Measurements from ENCODE around the gene LOX.

The LOX gene

DNA sequence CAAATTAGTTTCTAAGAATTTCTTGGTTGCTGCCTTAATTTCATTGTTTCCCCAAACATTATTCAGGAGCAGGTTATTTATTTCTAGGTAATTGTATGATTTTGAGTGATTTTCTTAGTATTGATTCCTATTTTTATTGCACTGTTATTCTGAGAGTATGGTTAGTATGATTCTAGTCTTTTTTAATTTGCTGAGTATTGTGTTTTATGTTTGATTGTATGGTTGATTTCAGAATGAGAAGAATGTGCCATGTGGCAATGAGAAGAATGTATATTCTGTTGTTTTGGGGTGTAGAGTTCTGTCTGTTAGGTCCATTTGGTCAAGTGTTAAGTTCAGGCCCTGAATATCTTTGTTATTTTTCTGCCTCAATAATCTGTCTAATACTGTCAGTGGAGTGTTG, 27.1 kb downstream of the LOX start:
- peaks cover 2% of the 10 kb centered on the region for H3K4me1 Mint-ChIP-seq
- no peaks in the 10 kb centered on the region for H3K9me3 Mint-ChIP-seq
- DNase-seq: no peak
- ATAC-seq: no peak
- peaks cover 33% of the 10 kb centered on the region for H3K36me3 Mint-ChIP-seq (ENCODE audit: low read depth)
- no peak overlapping the region for H3K4me3 Mint-ChIP-seq
- no peaks in the 10 kb centered on the region for H3K27me3 Mint-ChIP-seq
- H3K27ac Mint-ChIP-seq: no peak overlapping the region

DNA sequence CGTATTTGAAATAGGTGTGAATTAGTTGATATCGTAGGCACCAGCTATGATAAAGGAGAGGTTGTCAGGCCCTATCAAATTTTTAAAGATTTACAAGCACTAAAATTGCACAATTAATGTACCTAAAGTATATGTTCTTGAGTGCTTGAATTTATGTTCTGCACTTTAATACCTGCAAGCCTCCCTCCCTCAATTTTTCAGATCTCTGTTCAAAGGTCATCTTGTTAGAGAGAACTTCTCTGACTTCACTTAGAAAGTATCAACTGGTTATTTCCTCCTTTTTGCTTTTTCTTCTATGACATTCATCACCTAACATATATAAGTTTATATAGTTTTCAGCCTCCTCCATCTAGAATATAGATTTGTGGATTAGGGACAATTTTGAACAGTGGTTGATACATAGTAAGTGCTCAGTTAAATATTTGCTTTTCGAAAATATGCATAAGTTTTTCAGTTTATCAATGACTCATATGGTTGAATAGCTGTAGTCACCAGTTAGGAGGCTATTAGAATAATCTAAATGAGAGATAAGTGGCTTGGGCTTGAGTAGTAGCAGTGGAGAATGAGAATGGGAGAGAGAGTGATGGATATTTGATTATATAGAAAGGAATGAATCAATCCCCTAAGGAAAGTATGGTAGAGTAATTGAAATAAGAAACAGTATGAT, 37.3 kb downstream of the LOX start:
- H3K4me1 Mint-ChIP-seq: no peaks in the 10 kb centered on the region
- ATAC-seq: no peak
- H3K9me3 Mint-ChIP-seq: peaks cover 10% of the 10 kb centered on the region
- no peak for DNase-seq
- peaks cover 20% of the 10 kb centered on the region for H3K36me3 Mint-ChIP-seq (ENCODE audit: low read depth)
- no peak overlapping the region for H3K4me3 Mint-ChIP-seq
- no peak overlapping the region for H3K27ac Mint-ChIP-seq
- no peaks in the 10 kb centered on the region for H3K27me3 Mint-ChIP-seq

DNA sequence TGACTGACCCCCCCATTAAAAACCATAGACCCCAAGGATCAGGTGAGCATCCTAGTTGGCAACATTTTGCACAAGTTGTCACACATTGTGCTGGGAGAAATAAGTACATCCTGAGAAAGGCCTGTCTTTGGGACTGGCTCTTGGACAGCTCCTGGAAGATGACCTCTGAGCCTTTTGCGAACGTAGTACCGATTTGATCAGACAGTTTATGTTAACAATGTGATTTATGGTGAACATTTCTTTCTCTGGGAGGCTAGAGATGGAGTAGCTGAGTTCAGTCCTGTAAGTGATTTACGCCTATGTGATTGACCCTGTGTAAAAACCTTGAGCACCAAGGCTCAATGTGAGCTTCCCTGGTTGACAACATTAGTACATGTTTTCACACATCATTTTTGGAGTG, 41.7 kb downstream of the LOX start:
- H3K9me3 Mint-ChIP-seq: no peaks in the 10 kb centered on the region
- no peak overlapping the region for H3K27ac Mint-ChIP-seq
- no peak for DNase-seq
- H3K4me3 Mint-ChIP-seq: no peak overlapping the region
- H3K4me1 Mint-ChIP-seq: no peaks in the 10 kb centered on the region
- ATAC-seq: no peak
- H3K27me3 Mint-ChIP-seq: no peaks in the 10 kb centered on the region
- peaks cover 24% of the 10 kb centered on the region for H3K36me3 Mint-ChIP-seq (ENCODE audit: low read depth)

DNA sequence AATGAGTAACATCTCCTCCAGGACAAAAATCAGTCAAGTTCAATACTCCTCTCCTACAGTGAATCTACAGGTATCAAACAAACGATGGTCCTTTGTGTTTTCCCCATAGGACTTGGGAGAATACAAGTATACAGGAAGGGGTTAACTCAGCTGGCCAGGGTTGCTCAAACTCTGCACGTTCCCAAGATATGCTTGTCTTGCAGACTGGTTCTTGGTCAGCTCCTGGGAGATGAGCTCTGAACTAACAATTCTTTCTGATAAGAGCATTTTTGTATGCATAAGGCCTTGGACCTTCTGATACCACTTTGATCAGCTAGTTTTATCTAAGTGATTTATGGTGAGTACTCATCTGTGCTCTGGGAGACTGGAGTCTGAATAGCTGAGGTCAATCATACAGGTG, 42.1 kb downstream of the LOX start:
- no peaks in the 10 kb centered on the region for H3K9me3 Mint-ChIP-seq
- no peak for DNase-seq
- peaks cover 28% of the 10 kb centered on the region for H3K36me3 Mint-ChIP-seq (ENCODE audit: low read depth)
- H3K4me3 Mint-ChIP-seq: no peak overlapping the region
- ATAC-seq: no peak
- H3K4me1 Mint-ChIP-seq: no peaks in the 10 kb centered on the region
- H3K27me3 Mint-ChIP-seq: no peaks in the 10 kb centered on the region
- H3K27ac Mint-ChIP-seq: no peak overlapping the region

DNA sequence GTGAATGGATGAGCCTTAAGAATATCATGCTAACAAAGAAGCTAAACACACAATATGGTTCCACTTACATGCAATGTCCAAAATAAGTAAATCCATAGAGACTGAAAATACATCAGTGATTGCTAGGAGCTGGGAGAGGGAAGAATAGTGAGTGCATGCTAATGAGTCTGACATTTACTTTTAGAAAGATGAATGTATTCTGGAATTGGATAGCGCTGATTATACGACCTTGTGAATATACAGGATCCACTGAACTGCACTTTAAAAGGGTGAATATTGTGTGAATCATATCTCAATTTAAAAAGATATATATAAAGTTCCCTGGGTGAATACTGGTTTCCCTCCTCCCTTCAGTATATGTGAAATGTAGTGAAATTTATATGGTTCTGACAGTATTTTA, 46.2 kb downstream of the LOX start:
- ATAC-seq (no peak), DNase-seq (no peak)
- H3K27me3 Mint-ChIP-seq: no peaks in the 10 kb centered on the region
- H3K4me3 Mint-ChIP-seq: no peak overlapping the region
- no peaks in the 10 kb centered on the region for H3K4me1 Mint-ChIP-seq
- H3K27ac Mint-ChIP-seq: no peak overlapping the region
- no peaks in the 10 kb centered on the region for H3K9me3 Mint-ChIP-seq
- H3K36me3 Mint-ChIP-seq (ENCODE audit: low read depth): peaks cover 44% of the 10 kb centered on the region

DNA sequence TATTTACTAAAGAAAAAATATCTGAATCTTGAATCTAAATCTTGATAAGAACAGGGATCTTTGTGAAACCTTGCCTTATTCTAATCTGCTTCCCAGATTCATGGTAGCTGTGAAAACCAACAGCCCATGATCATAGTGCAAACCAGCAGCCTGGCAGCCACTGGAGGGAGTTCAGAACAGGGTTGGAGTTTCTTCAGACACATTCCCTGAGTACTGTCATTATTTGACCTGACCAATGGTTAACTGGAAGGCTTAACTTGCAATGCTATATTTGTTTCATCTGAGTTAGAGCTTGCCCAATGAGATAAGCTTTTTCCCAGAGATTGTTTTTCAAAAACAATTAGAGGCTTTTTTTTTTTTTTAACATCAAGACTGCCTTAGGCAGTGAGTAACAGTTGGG, 47.8 kb downstream of the LOX start:
- H3K4me3 Mint-ChIP-seq: no peak overlapping the region
- no peak overlapping the region for H3K27ac Mint-ChIP-seq
- no peaks in the 10 kb centered on the region for H3K27me3 Mint-ChIP-seq
- H3K4me1 Mint-ChIP-seq: no peaks in the 10 kb centered on the region
- no peak for ATAC-seq
- no peaks in the 10 kb centered on the region for H3K9me3 Mint-ChIP-seq
- DNase-seq: no peak
- H3K36me3 Mint-ChIP-seq (ENCODE audit: low read depth): peaks cover 55% of the 10 kb centered on the region

DNA sequence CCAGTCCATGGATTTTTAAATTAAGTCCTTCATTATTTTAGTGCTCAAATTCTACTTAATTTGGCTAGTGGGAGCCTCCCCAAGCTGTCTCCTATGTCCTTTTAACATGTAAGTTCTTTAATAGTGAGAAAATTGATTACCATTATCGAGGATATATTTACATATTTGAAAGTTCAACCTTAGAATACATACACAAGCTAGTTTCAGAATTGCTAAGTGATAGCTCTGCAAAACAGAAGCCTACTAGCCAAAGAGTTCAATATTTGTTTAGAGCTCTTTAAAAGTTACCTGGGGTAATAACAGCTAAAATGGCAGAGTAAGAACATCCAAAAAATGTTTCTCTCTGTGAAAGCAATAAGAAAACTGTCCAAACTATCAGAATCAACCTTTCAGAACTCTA, 48.2 kb downstream of the LOX start:
- H3K9me3 Mint-ChIP-seq: no peaks in the 10 kb centered on the region
- H3K27ac Mint-ChIP-seq: no peak overlapping the region
- H3K4me1 Mint-ChIP-seq: no peaks in the 10 kb centered on the region
- peaks cover 51% of the 10 kb centered on the region for H3K36me3 Mint-ChIP-seq (ENCODE audit: low read depth)
- no peak for ATAC-seq
- no peaks in the 10 kb centered on the region for H3K27me3 Mint-ChIP-seq
- no peak for DNase-seq
- H3K4me3 Mint-ChIP-seq: no peak overlapping the region

DNA sequence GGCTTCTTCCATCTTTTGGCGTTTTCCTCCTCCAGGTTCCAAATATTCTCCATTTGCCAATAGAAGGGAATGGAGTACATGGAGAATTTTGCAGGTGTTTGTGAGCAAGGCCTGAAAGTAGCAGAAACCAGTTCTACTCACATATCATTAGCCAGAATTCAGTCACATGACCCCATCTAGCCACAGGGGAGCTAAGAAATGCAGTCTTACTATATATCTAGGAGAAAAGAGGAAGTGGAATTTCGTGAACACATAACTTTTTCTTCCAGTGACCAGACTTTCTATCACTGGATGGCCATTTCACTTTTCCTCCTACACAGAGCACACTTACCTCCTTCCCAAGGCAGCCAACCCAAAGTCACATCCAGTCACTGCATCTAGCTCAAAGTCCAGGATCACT, 55.1 kb downstream of the LOX start:
- DNase-seq (no peak), ATAC-seq (no peak)
- H3K27me3 Mint-ChIP-seq: no peaks in the 10 kb centered on the region
- H3K4me1 Mint-ChIP-seq: peaks cover 8% of the 10 kb centered on the region
- no peak overlapping the region for H3K27ac Mint-ChIP-seq
- H3K36me3 Mint-ChIP-seq (ENCODE audit: low read depth): peaks cover 58% of the 10 kb centered on the region
- no peaks in the 10 kb centered on the region for H3K9me3 Mint-ChIP-seq
- H3K4me3 Mint-ChIP-seq: no peak overlapping the region

DNA sequence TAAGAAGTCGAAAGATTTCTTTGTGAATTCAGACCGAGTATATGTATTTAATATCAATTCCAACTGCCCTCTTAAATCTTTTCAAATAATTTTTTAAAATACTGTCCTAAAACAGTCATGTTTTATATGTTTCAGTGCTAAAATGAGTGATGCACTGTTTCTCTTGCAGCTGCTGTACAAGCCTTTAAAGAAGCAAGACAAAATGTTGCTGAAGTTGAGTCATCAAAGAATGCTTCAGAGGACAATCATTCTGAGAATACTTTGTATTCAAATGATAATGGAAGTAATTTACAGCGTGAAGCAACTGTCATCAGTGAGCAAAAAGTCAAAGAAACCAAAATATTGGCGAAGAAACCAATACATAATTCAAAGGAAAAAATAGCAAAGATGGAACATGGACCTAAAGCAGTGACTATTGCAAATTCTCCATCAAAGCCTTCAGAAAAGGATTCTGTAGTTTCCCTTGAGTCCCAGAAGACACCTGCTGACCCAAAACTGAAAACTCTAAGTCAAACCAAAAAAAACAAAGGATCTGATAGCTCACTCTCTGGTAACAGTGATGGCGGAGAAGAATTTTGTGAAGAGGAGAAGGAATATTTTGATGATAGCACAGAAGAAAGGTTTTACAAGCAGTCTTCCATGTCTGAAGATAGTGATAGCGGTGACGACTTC, 58.0 kb downstream of the LOX start:
- DNase-seq (no peak), ATAC-seq (peak; percentile 59)
- Mint-ChIP-seq H3K27me3 (no peaks in the 10 kb centered on the region), H3K36me3 (ENCODE audit: low read depth) (peaks cover 43% of the 10 kb centered on the region), H3K4me3 (no peak overlapping the region), H3K4me1 (peaks cover 8% of the 10 kb centered on the region), H3K9me3 (no peaks in the 10 kb centered on the region), H3K27ac (no peak overlapping the region)

DNA sequence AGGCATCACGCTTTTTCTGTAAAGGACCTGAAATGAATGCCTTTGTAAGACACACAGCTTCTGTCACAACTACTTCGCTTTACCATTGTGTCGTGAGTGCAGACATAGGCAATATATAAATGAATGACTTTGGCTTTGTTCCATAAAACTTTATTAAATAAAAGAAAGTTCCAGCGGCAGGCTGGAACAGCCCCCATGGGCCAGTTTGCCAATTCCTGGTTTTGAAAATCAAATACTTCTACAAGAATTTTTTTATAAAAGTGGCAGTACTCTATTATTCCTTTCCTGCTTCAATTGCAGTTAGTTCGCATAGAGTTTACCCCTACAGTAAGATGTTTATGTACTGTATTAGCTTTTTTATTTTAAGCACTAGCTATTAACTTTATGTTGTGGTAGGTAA, 62.6 kb downstream of the LOX start:
- no peak for DNase-seq
- no peak for ATAC-seq
- H3K27me3 Mint-ChIP-seq: no peaks in the 10 kb centered on the region
- no peaks in the 10 kb centered on the region for H3K9me3 Mint-ChIP-seq
- peaks cover 13% of the 10 kb centered on the region for H3K4me1 Mint-ChIP-seq
- H3K27ac Mint-ChIP-seq: no peak overlapping the region
- H3K36me3 Mint-ChIP-seq (ENCODE audit: low read depth): peaks cover 10% of the 10 kb centered on the region
- H3K4me3 Mint-ChIP-seq: no peak overlapping the region

DNA sequence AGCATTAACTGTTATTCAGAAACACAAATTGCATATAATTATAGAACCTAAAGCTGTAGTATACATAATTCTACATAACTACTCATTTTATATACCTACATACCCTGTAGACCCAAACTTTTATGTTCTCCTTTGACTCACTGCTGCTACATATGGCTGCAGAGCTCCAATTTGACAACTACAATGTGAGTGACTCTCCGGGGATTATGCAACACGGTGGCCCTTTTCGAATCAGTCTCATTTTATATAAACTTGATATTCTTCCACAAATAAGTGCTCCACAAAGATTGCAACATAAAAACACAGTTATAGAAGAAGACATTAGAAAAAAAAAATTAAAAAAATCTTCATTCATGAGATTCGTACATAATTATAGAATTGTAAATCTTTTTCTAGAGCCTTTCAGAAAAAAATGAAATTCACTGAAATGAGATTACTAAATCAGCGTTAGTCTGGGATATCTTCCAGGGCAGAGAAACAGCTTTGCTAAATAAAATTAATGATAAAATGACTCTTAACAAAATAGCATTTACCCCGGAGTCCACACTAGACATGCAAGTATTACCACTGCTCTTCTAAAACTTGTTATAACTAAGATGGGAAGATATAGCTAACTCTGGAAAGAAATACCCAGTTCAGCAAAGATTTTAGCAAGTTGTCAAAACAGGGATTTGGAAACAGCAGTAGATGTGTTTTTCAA, 63.7 kb downstream of the LOX start:
- H3K9me3 Mint-ChIP-seq: no peaks in the 10 kb centered on the region
- no peak overlapping the region for H3K4me3 Mint-ChIP-seq
- H3K27me3 Mint-ChIP-seq: no peaks in the 10 kb centered on the region
- DNase-seq: no peak
- no peak overlapping the region for H3K27ac Mint-ChIP-seq
- no peak for ATAC-seq
- H3K4me1 Mint-ChIP-seq: peaks cover 15% of the 10 kb centered on the region
- peaks cover 4% of the 10 kb centered on the region for H3K36me3 Mint-ChIP-seq (ENCODE audit: low read depth)
